Activated T-cell treated with anti-CD3 and anti-CD28 coated beads, Interleukin-2, amount 50 U/mL, for 4 hours (primary cell): Measurements from ENCODE around the gene AKIRIN1. TPM values are rescaled to one million over a fixed set of nuclear protein-coding genes. Genes with fewer than 3 reads are reported as not detected.
"Not testable (repeated sequence)": the region's sequence is repeated elsewhere in the genome, so short reads cannot be mapped to it uniquely, and the experiment has no call there.

ENCODE experiments used
- ATAC-seq, 2 donors: fragments of 200-7000 bp; cut with Tn5 transposase; one replicate each; pipeline ENCODE4 v1.10.0; 2021
- DNase-seq: peaks from one replicate; pipeline ENCODE4 v3.0.0-alpha.2; 2020
- H3K27me3 Mint-ChIP-seq: one replicate; pipeline ENCODE4 v1.8.0; 2021; ENCODE audit warnings: low read depth, mixed read lengths
- H3K36me3 Mint-ChIP-seq: one replicate; pipeline ENCODE4 v1.8.0; 2022; ENCODE audit warnings: mixed read lengths; ENCODE audit not compliant: insufficient read depth
- H3K4me1 Mint-ChIP-seq: one replicate; pipeline ENCODE4 v1.8.0; 2021; ENCODE audit warnings: low read depth, mixed read lengths
- H3K4me3 Mint-ChIP-seq: one replicate; pipeline ENCODE4 v1.8.0; 2021; ENCODE audit warnings: mild to moderate bottlenecking, moderate library complexity, mixed read lengths
- H3K9me3 Mint-ChIP-seq: one replicate; pipeline ENCODE4 v1.8.0; 2021; ENCODE audit warnings: mixed read lengths
- total RNA-seq, 3 donors: library from RNA; stranded (reverse); gene quantifications; one replicate each; pipeline ENCODE4 v1.2.1, GENCODE V29; 2021

The AKIRIN1 gene
- total RNA-seq = 100 to 1,000 TPM in 1 of 3 donors, 10 to 100 TPM in 2; 89.5 to 108 (median 97.3) TPM

GRCh38 chr1:38990738-38991637 is at the start of gene AKIRIN1:
TSS of gene AKIRIN1 (plus strand) at chr1:38991276. CDS start at chr1:38991381, 105 bp downstream.
- Mint-ChIP-seq H3K9me3 (no peaks in the 10 kb centered on the region), H3K4me1 (peaks cover 43% of the 10 kb centered on the region), H3K36me3 (peaks cover 17% of the 10 kb centered on the region), H3K4me3 (peak within 1 kb of the TSS; percentile 91), H3K27me3 (no peaks in the 10 kb centered on the region)
- ATAC-seq (peak; percentile 93 to 94), DNase-seq (peak; percentile 95)

- Mint-ChIP-seq H3K9me3 (no peaks in the 10 kb centered on the region), H3K36me3 (no peaks in the 10 kb centered on the region), H3K27me3 (no peaks in the 10 kb centered on the region), H3K4me1 (no peaks in the 10 kb centered on the region), H3K4me3 (no peak within 1 kb of the TSS)
- ATAC-seq (no peak), DNase-seq (no peak)
Measured at GRCh38 chr1:38941527-38942019, 49.5 kb upstream of the AKIRIN1 start, which contains the start of gene RHBDL2. TSS of gene RHBDL2 (minus strand) at chr1:38941830. CDS start at chr1:38919212, 22,618 bp downstream.

GRCh38 chr1:38942664-38943428 is 48.2 kb upstream of the AKIRIN1 start:
- no peaks in the 10 kb centered on the region for H3K4me1 Mint-ChIP-seq
- H3K4me3 Mint-ChIP-seq = no peak overlapping the region
- DNase-seq (no peak), ATAC-seq (no peak)
- no peaks in the 10 kb centered on the region for H3K27me3 Mint-ChIP-seq
- no peaks in the 10 kb centered on the region for H3K9me3 Mint-ChIP-seq
- H3K36me3 Mint-ChIP-seq = peaks cover 2% of the 10 kb centered on the region

GRCh38 chr1:38944547-38944946 is 46.5 kb upstream of the AKIRIN1 start:
- peaks cover 2% of the 10 kb centered on the region for H3K36me3 Mint-ChIP-seq
- no peaks in the 10 kb centered on the region for H3K4me1 Mint-ChIP-seq
- DNase-seq (no peak), ATAC-seq (no peak)
- no peaks in the 10 kb centered on the region for H3K27me3 Mint-ChIP-seq
- no peak overlapping the region for H3K4me3 Mint-ChIP-seq
- no peaks in the 10 kb centered on the region for H3K9me3 Mint-ChIP-seq

- H3K36me3 Mint-ChIP-seq = peaks cover 2% of the 10 kb centered on the region
- ATAC-seq (no peak), DNase-seq (no peak)
- no peak overlapping the region for H3K4me3 Mint-ChIP-seq
- no peaks in the 10 kb centered on the region for H3K9me3 Mint-ChIP-seq
- no peaks in the 10 kb centered on the region for H3K27me3 Mint-ChIP-seq
- peaks cover 5% of the 10 kb centered on the region for H3K4me1 Mint-ChIP-seq
Measured at GRCh38 chr1:38950553-38950952, 40.5 kb upstream of the AKIRIN1 start.

- Mint-ChIP-seq H3K4me3 (no peak overlapping the region), H3K9me3 (no peaks in the 10 kb centered on the region), H3K4me1 (peaks cover 5% of the 10 kb centered on the region), H3K27me3 (no peaks in the 10 kb centered on the region), H3K36me3 (no peaks in the 10 kb centered on the region)
- no peak for ATAC-seq
- no peak for DNase-seq
Measured at GRCh38 chr1:38953433-38953860, 37.6 kb upstream of the AKIRIN1 start.

- Mint-ChIP-seq H3K27me3 (no peaks in the 10 kb centered on the region), H3K36me3 (no peaks in the 10 kb centered on the region), H3K9me3 (no peaks in the 10 kb centered on the region), H3K4me3 (no peak overlapping the region), H3K4me1 (peaks cover 8% of the 10 kb centered on the region)
- DNase-seq (no peak), ATAC-seq (no peak)
Measured at GRCh38 chr1:38958967-38959366, 32.1 kb upstream of the AKIRIN1 start.

GRCh38 chr1:38962113-38962512 is 29.0 kb upstream of the AKIRIN1 start:
- ATAC-seq = no peak
- Mint-ChIP-seq H3K4me1 (peaks cover 11% of the 10 kb centered on the region), H3K27me3 (no peaks in the 10 kb centered on the region)

GRCh38 chr1:38962560-38962959 is 28.5 kb upstream of the AKIRIN1 start:
- Mint-ChIP-seq H3K4me3 (no peak overlapping the region), H3K27me3 (no peaks in the 10 kb centered on the region), H3K36me3 (no peaks in the 10 kb centered on the region), H3K9me3 (no peaks in the 10 kb centered on the region), H3K4me1 (peaks cover 11% of the 10 kb centered on the region)
- no peak for DNase-seq
- ATAC-seq = no peak

More at GRCh38 chr1:38962113-38962512, 29.0 kb upstream of the AKIRIN1 start:
- no peak for DNase-seq
- H3K4me3 Mint-ChIP-seq = no peak overlapping the region
- no peaks in the 10 kb centered on the region for H3K9me3 Mint-ChIP-seq
- no peaks in the 10 kb centered on the region for H3K36me3 Mint-ChIP-seq

GRCh38 chr1:38964140-38964548 is 26.9 kb upstream of the AKIRIN1 start:
- Mint-ChIP-seq H3K4me1 (peaks cover 11% of the 10 kb centered on the region), H3K4me3 (no peak overlapping the region), H3K27me3 (no peaks in the 10 kb centered on the region), H3K9me3 (no peaks in the 10 kb centered on the region), H3K36me3 (no peaks in the 10 kb centered on the region)
- DNase-seq (no peak), ATAC-seq (peak in 1 of 2 donors; percentile 62)

GRCh38 chr1:38973145-38973544 is 17.9 kb upstream of the AKIRIN1 start:
- H3K9me3 Mint-ChIP-seq, H3K4me1 Mint-ChIP-seq, ATAC-seq, DNase-seq, H3K27me3 Mint-ChIP-seq, H3K4me3 Mint-ChIP-seq, H3K36me3 Mint-ChIP-seq: not testable (repeated sequence)

GRCh38 chr1:38973659-38974437 is 17.2 kb upstream of the AKIRIN1 start:
- DNase-seq (no peak), ATAC-seq (no peak)
- Mint-ChIP-seq H3K9me3 (peaks cover 4% of the 10 kb centered on the region), H3K4me3 (no peak overlapping the region), H3K4me1 (peaks cover 9% of the 10 kb centered on the region), H3K27me3 (no peaks in the 10 kb centered on the region), H3K36me3 (no peaks in the 10 kb centered on the region)

- H3K4me3 Mint-ChIP-seq = peak overlapping the region; percentile 60
- peak; percentile 46 for DNase-seq
- H3K27me3 Mint-ChIP-seq, H3K36me3 Mint-ChIP-seq, H3K9me3 Mint-ChIP-seq, H3K4me1 Mint-ChIP-seq: not testable (repeated sequence)
- peak; percentile 30 to 82 for ATAC-seq
Measured at GRCh38 chr1:38977399-38978244, 13.5 kb upstream of the AKIRIN1 start.
